Suprapubic skin (tissue), 2 donors: ENCODE results near the gene PDRG1.

Source experiments
- EP300 ChIP-seq: sonication (generic); formaldehyde crosslinking; IDR thresholded peaks from one replicate; pipeline ENCODE4 v1.6.1; 2017; ENCODE audit warnings: antibody characterized with exemption
- POLR2A ChIP-seq, 2 donors: fragments of 450-650 bp; IDR thresholded peaks; one replicate each; pipeline ENCODE4 v1.6.1; 2017; ENCODE audit warnings: antibody characterized with exemption in 2 of 2, mild to moderate bottlenecking in 2 of 2, moderate library complexity in 2 of 2

GRCh38 chr20:31996996-31997395 is 45.1 kb upstream of the PDRG1 start:
- TF ChIP-seq POLR2A (IDR thresholded peaks at IDR 0.05) (no peak), EP300 (no peak)
